Gastrocnemius medialis (tissue), 4 donors: ENCODE results near the gene URI1. TPM values are rescaled to one million over a fixed set of nuclear protein-coding genes. Genes with fewer than 3 reads are reported as not detected.
"Not testable (repeated sequence)": the region's sequence is repeated elsewhere in the genome, so short reads cannot be mapped to it uniquely, and the experiment has no call there.

Experiments
- ATAC-seq, 2 donors: fragments of 150-250 bp; one replicate each; pipeline ENCODE4 v1.9.1; 2016
- DNase-seq, 2 donors: peaks; one replicate each; pipeline ENCODE4 v3.0.0-alpha.2; 2019
- H3K27ac ChIP-seq, 4 donors: fragments of 200-600 bp; sonication (generic); 1 replicate in 1 of 4; 2 replicates in 3 of 4; pipeline ENCODE4 v1.5.1; 2016 to 2018; ENCODE audit warnings: mild to moderate bottlenecking in 2 of 4, moderate library complexity in 1 of 4
- H3K27me3 ChIP-seq, 3 donors: fragments of 200-600 bp; sonication (generic) in 2 of 3; 1 replicate in 1 of 3; 2 replicates in 2 of 3; pipeline versions ENCODE4 v1.5.1 to v1.6.0; 2016 to 2019; ENCODE audit warnings: mild to moderate bottlenecking in 1 of 3, moderate library complexity in 1 of 3
- H3K36me3 ChIP-seq, 2 donors: fragments of 200-600 bp; sonication (generic) in 1 of 2; one replicate each; pipeline ENCODE4 v1.5.1; 2017 to 2018
- H3K4me1 ChIP-seq, 2 donors: fragments of 200-600 bp; sonication (generic) in 1 of 2; one replicate each; pipeline ENCODE4 v1.5.1; 2016 to 2017; ENCODE audit warnings: mild to moderate bottlenecking in 2 of 2
- H3K4me3 ChIP-seq, 4 donors: fragments of 200-600 bp; sonication (generic) in 3 of 4; 1 replicate in 1 of 4; 2 replicates in 3 of 4; pipeline ENCODE4 v1.5.1; 2016 to 2019; ENCODE audit warnings: mild to moderate bottlenecking in 2 of 4
- H3K9me3 ChIP-seq, 3 donors: fragments of 200-600 bp; sonication (generic) in 2 of 3; 1 replicate in 1 of 3; 2 replicates in 2 of 3; pipeline ENCODE4 v1.5.1; 2016 to 2019
- CTCF ChIP-seq, 5 experiments: fragments of 450-650 bp in 3 of 5; fragments of 200-600 bp in 2 of 5; sonication (generic) in 2 of 5; IDR thresholded peaks in 4 of 5; conservative IDR thresholded peaks in 1 of 5; 1 replicate in 4 of 5; 2 replicates in 1 of 5; pipeline ENCODE4 v1.5.1; 2016 to 2019; ENCODE audit warnings: antibody characterized with exemption in 5 of 5, mild to moderate bottlenecking in 3 of 5, moderate library complexity in 3 of 5
- POLR2A ChIP-seq, 2 donors: fragments of 450-650 bp; IDR thresholded peaks; one replicate each; pipeline ENCODE4 v1.6.1; 2017; ENCODE audit warnings: antibody characterized with exemption in 2 of 2, mild to moderate bottlenecking in 2 of 2, moderate library complexity in 2 of 2
- in situ Hi-C, 4 donors: fragments of 200-750 bp; cut with MboI; loops; one replicate each; pipeline versions ENCODE4 v1.15.0 to v1.8.0; 2017; ENCODE audit warnings: low sequenced_read_pairs in 4 of 4
- intact Hi-C: fragments of 100-400 bp; cut with DNase I; formaldehyde crosslinking; loops from one replicate; pipeline ENCODE4 v1.15.1; 2023; ENCODE audit warnings: low total_unique reads
- total RNA-seq, 4 donors: library from RNA; depleted of rRNA; stranded (reverse); fragments of >200 nt; gene quantifications; one replicate each; pipeline versions ENCODE4 v1.1.0 to v1.2.3, GENCODE V29; 2016

URI1 gene
- total RNA-seq, 4 donors from 2014 or later = 37.4 to 84.1 (median 59.2) TPM

GRCh38 chr19:30034321-30034720, 92.3 kb downstream of the URI1 start:
- Histone ChIP-seq H3K27ac (no peak overlapping the region), H3K36me3 (peaks cover 0 to 11% of the 10 kb centered on the region in 2 donors), H3K9me3 (no peaks in the 10 kb centered on the region), H3K27me3 (no peaks in the 10 kb centered on the region), H3K4me3 (no peak overlapping the region), H3K4me1 (no peaks in the 10 kb centered on the region)
- TF ChIP-seq CTCF (IDR thresholded peaks at IDR 0.05 in 4 of 5, conservative IDR thresholded peaks at IDR 0.05 in 1 of 5) (no peak), POLR2A (IDR thresholded peaks at IDR 0.05) (no peak)
- in situ Hi-C loops = no loop called here
- ATAC-seq (no peak), DNase-seq (no peak)
- intact Hi-C loops = no loop called here

GRCh38 chr19:30036154-30037129, 94.4 kb downstream of the URI1 start:
- no peak overlapping the region for H3K27ac ChIP-seq
- no peaks in the 10 kb centered on the region for H3K4me1 ChIP-seq
- peaks cover 0 to 11% of the 10 kb centered on the region in 2 donors for H3K36me3 ChIP-seq
- H3K27me3 ChIP-seq = no peaks in the 10 kb centered on the region
- DNase-seq (no peak), ATAC-seq (no peak)
- intact Hi-C loops (no loop called here), in situ Hi-C loops (no loop called here)
- no peak for TF ChIP-seq POLR2A (IDR thresholded peaks at IDR 0.05)
- no peak for TF ChIP-seq CTCF (IDR thresholded peaks at IDR 0.05 in 4 of 5, conservative IDR thresholded peaks at IDR 0.05 in 1 of 5)
- no peaks in the 10 kb centered on the region for H3K9me3 ChIP-seq
- H3K4me3 ChIP-seq = no peak overlapping the region

GRCh38 chr19:30037835-30038234, 95.8 kb downstream of the URI1 start:
- H3K27ac ChIP-seq = no peak overlapping the region
- intact Hi-C loops = no loop called here
- H3K4me3 ChIP-seq = no peak overlapping the region
- H3K27me3 ChIP-seq = no peaks in the 10 kb centered on the region
- no peaks in the 10 kb centered on the region for H3K9me3 ChIP-seq
- ATAC-seq (no peak), DNase-seq (no peak)
- peaks cover 0 to 11% of the 10 kb centered on the region in 2 donors for H3K36me3 ChIP-seq
- no peak for TF ChIP-seq CTCF (IDR thresholded peaks at IDR 0.05 in 4 of 5, conservative IDR thresholded peaks at IDR 0.05 in 1 of 5)
- no peak for TF ChIP-seq POLR2A (IDR thresholded peaks at IDR 0.05)
- H3K4me1 ChIP-seq = no peaks in the 10 kb centered on the region
- in situ Hi-C loops = no loop called here

GRCh38 chr19:30041931-30042330, 99.9 kb downstream of the URI1 start:
- intact Hi-C loops, H3K4me3 ChIP-seq, H3K4me1 ChIP-seq, DNase-seq, H3K9me3 ChIP-seq, H3K36me3 ChIP-seq, H3K27ac ChIP-seq, H3K27me3 ChIP-seq, ATAC-seq, in situ Hi-C loops: not testable (repeated sequence)

GRCh38 chr19:30043008-30043407, 101.0 kb downstream of the URI1 start:
- ATAC-seq, H3K4me1 ChIP-seq, DNase-seq, H3K27ac ChIP-seq, H3K4me3 ChIP-seq, in situ Hi-C loops, H3K36me3 ChIP-seq, H3K27me3 ChIP-seq, intact Hi-C loops, H3K9me3 ChIP-seq: not testable (repeated sequence)
